NB4 (cell line): ENCODE measurements around the gene DGKD.

Experiments
- CTCF ChIP-seq: IDR thresholded peaks from one replicate; pipeline ENCODE4 v1.5.1; 2012; ENCODE audit warnings: low read depth, low read length
- MAX ChIP-seq: IDR thresholded peaks from 2 replicates; pipeline ENCODE4 v1.6.1; 2011; ENCODE audit warnings: low read depth, low read length
- POLR2A ChIP-seq: IDR thresholded peaks from 2 replicates; pipeline ENCODE4 v1.6.1; 2011; ENCODE audit warnings: mild to moderate bottlenecking; ENCODE audit not compliant: insufficient read length; ENCODE audit errors: extremely low read depth

- no peak for TF ChIP-seq CTCF
- TF ChIP-seq POLR2A: no peak
- no peak for TF ChIP-seq MAX
Measured at GRCh38 chr2:233457356-233457755, 103.1 kb downstream of the DGKD start.
